Heart left ventricle (tissue), 13 donors: ENCODE data around the gene MLPH.

Experiments used
- POLR2A ChIP-seq, 2 donors: fragments of 450-650 bp; IDR thresholded peaks; one replicate each; pipeline ENCODE4 v1.6.1; 2017; ENCODE audit warnings: antibody characterized with exemption in 2 of 2, mild to moderate bottlenecking in 2 of 2, moderate library complexity in 2 of 2
- TF ChIP-seq, protein P1 (sequence below), 12 donors: fragments of 200-600 bp; sonication (generic) in 4 of 12; IDR thresholded peaks; one replicate each; pipeline versions ENCODE4 v1.5.0 to v1.8.0; 2018 to 2022; ENCODE audit warnings: antibody characterized with exemption in 12 of 12, mild to moderate bottlenecking in 5 of 12
- donor health status: ischemic (EF 13 %, LVEDD 7.1; RV severe dilation, severe dysfunction).
- donor health status: DM: no; HTN: yes; CAD: no.
- donor health status: DM: no; HTN: no; CAD: no.
- donor health status: ischemic (EF 25% LVEDD 6.9; RV normal size, moderate dysfunction).
- donor health status: ischemic (EF 25% LVEDD 5.7; RV mildly dilated, moderate dysfunction).
- donor health status: ischemic (EF 35%, LVEDD 5.7; RV mildly dilated, moderate dysfunction).
- donor health status: nonischemic (EF 11% LVEDD 7.7; RV severe dilation, severe dysfunction).
- donor health status: DM: yes; HTN: yes; CAD: no.
- donor health status: PGD.
- donor health status: ischemic (EF 29% LVEDD 5.4; RV normal size, mild dysfunction).
- donor health status: nonischemic (EF 23%, LVEDD 6.1; RV moderate dilation, normal function).

GRCh38 chr2:237452861-237453260 lies 34.2 kb upstream of the MLPH start:
- TF ChIP-seq, protein P1, sequence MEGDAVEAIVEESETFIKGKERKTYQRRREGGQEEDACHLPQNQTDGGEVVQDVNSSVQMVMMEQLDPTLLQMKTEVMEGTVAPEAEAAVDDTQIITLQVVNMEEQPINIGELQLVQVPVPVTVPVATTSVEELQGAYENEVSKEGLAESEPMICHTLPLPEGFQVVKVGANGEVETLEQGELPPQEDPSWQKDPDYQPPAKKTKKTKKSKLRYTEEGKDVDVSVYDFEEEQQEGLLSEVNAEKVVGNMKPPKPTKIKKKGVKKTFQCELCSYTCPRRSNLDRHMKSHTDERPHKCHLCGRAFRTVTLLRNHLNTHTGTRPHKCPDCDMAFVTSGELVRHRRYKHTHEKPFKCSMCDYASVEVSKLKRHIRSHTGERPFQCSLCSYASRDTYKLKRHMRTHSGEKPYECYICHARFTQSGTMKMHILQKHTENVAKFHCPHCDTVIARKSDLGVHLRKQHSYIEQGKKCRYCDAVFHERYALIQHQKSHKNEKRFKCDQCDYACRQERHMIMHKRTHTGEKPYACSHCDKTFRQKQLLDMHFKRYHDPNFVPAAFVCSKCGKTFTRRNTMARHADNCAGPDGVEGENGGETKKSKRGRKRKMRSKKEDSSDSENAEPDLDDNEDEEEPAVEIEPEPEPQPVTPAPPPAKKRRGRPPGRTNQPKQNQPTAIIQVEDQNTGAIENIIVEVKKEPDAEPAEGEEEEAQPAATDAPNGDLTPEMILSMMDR (IDR thresholded peaks at IDR 0.05) = no peak
- no peak for TF ChIP-seq POLR2A (IDR thresholded peaks at IDR 0.05)
